Measurements from ENCODE around the gene SDF2.

DNA sequence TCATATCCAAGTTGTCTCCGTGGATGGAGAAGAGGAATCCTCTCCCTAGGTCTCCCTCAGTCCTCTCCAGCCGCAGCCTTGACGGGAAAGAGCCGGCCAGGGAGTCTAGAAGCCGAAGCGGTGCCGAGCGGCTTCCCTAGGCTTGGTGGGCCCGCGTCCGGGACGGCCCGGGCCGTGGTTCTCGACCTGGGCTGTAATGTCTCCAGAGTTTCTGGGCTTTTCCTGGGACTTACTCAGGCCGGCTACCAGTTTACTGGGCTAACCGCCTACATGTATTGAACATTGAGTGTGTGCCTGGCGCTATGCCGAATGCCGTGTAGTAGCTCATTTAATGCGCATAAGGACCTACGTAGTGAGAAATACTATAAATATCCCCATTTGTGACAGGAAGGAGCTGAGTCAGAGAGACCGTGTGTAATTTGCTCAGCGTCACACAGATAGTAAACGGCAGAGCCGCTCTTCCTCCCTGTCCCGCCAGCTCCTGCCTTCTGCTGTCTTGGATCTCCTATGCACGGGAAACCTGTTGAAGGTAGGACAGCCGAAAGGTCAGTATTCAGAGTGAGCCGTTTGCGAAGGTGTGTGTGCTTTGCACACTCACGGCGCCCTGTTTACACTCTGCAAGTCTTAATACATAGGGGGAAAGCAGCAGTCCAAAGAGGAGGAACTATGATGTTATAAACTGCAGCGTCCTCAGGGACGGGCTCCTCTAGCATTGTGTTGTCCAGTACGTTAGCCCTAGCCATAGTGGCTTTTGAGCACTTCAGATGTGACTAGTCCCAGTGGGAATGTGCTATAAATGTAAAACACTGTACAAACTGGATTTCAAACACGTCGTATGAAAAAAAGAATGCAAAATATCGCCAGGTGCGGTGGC, 62.2 kb downstream of the SDF2 start:
- TF ChIP-seq, protein P1, sequence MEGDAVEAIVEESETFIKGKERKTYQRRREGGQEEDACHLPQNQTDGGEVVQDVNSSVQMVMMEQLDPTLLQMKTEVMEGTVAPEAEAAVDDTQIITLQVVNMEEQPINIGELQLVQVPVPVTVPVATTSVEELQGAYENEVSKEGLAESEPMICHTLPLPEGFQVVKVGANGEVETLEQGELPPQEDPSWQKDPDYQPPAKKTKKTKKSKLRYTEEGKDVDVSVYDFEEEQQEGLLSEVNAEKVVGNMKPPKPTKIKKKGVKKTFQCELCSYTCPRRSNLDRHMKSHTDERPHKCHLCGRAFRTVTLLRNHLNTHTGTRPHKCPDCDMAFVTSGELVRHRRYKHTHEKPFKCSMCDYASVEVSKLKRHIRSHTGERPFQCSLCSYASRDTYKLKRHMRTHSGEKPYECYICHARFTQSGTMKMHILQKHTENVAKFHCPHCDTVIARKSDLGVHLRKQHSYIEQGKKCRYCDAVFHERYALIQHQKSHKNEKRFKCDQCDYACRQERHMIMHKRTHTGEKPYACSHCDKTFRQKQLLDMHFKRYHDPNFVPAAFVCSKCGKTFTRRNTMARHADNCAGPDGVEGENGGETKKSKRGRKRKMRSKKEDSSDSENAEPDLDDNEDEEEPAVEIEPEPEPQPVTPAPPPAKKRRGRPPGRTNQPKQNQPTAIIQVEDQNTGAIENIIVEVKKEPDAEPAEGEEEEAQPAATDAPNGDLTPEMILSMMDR (IDR thresholded peaks at IDR 0.05), result no peak
- no peak for TF ChIP-seq POLR2A (IDR thresholded peaks at IDR 0.05)
- no peak for TF ChIP-seq POLR2AphosphoS5 (IDR thresholded peaks at IDR 0.05)
- TF ChIP-seq EP300 (IDR thresholded peaks at IDR 0.05), result no peak

Data from stomach (tissue), 4 donors.